HepG2 (cell line): Measurements from ENCODE around the gene NKAIN4. TPM values are rescaled to one million over a fixed set of nuclear protein-coding genes. Genes with fewer than 3 reads are reported as not detected.
A peak's percentile ranks its signal among the peaks of the same experiment; 100 is the strongest.

Experiments used
- ATAC-seq: fragments of 200-7000 bp; cut with Tn5 transposase; 3 replicates; pipeline ENCODE4 v1.9.1; 2020; ENCODE audit warnings: mild to moderate bottlenecking, moderate library complexity
- BruUV-seq: library from RNA; stranded (reverse); fragments of 400-500 nt; replicated peaks from 2 replicates; lab custom pipeline; 2021; lab: Mats Ljungman, UMichigan
- CTCF ChIA-PET: fragments of 300-600 bp; formaldehyde crosslinking; extraction: SDS; loops from one replicate; lab custom pipeline; 2021; ENCODE audit warnings: low total read pairs, inconsistent platforms, low intra/inter-chr PET ratio; lab: Yijun Ruan, JAX
- POLR2A ChIA-PET: fragments of 350-600 bp; sonication (Branson Sonifier 250); formaldehyde crosslinking; loops from one replicate; lab custom pipeline; 2020; ENCODE audit warnings: antibody characterized with exemption, inconsistent platforms; lab: Yijun Ruan, JAX
- DNase-seq: peaks from one replicate; pipeline ENCODE4 v3.0.0-alpha.2; 2015; ENCODE audit warnings: low spot score
- FAIRE-seq: peaks from 3 replicates; lab custom pipeline; 2011; peaks lifted over from hg19 to GRCh38; lab: Jason Lieb, UNC
- H2AFZ ChIP-seq: one replicate; pipeline ENCODE4 v1.6.1; 2011; ENCODE audit warnings: low read length, inconsistent platforms
- H3K27ac ChIP-seq: fragments of 300-600 bp; 3 replicates; pipeline ENCODE4 v1.8.0; 2011; ENCODE audit warnings: mixed run types, mild to moderate bottlenecking, mixed read lengths, low read length, inconsistent platforms; ENCODE audit not compliant: insufficient read depth; ENCODE audit errors: extremely low read length
- H3K27me3 ChIP-seq, 2 experiments: fragments of 200-600 bp in 1 of 2; 2 replicates in 1 of 2; 3 replicates in 1 of 2; pipeline versions ENCODE4 v1.6.0 to v1.8.0; 2011; ENCODE audit warnings: low read length in 2 of 2, mild to moderate bottlenecking in 2 of 2, moderate library complexity in 2 of 2, inconsistent platforms in 1 of 2; ENCODE audit not compliant: insufficient read depth in 2 of 2, control insufficient read depth in 1 of 2
- H3K36me3 ChIP-seq, 2 experiments: fragments of 200-600 bp in 1 of 2; replicated peaks in 1 of 2; 2 replicates in 1 of 2; 3 replicates in 1 of 2; pipeline versions ENCODE4 v1.5.1 to v1.8.0; 2011; ENCODE audit warnings: low read length in 2 of 2, inconsistent platforms in 1 of 2; ENCODE audit not compliant: insufficient read depth in 2 of 2, control insufficient read depth in 1 of 2
- H3K4me1 ChIP-seq: 2 replicates; pipeline ENCODE4 v1.5.1; 2012; ENCODE audit warnings: low read length, inconsistent platforms; ENCODE audit not compliant: insufficient read depth
- H3K4me2 ChIP-seq: 2 replicates; pipeline ENCODE4 v1.6.0; 2011; ENCODE audit warnings: low read depth, low read length, inconsistent platforms
- H3K4me3 ChIP-seq, 3 experiments: fragments of 200-600 bp in 1 of 3; sonication (generic), shearing (Covaris generic) in 1 of 3; replicated peaks in 1 of 3; 2 replicates each; pipeline ENCODE4 v1.5.1; 2011 to 2016; ENCODE audit warnings: low read length in 3 of 3, inconsistent platforms in 2 of 3, low read depth in 2 of 3, mild to moderate bottlenecking in 2 of 3, control low read depth in 1 of 3, mixed read lengths in 1 of 3; ENCODE audit not compliant: insufficient read depth in 1 of 3
- H3K79me2 ChIP-seq: one replicate; pipeline ENCODE4 v1.6.1; 2011; ENCODE audit warnings: low read length, inconsistent platforms; ENCODE audit not compliant: insufficient read depth
- H3K9ac ChIP-seq: 2 replicates; pipeline ENCODE4 v1.6.0; 2011; ENCODE audit warnings: mild to moderate bottlenecking, low read depth, low read length, inconsistent platforms; ENCODE audit not compliant: insufficient read depth
- H3K9me3 ChIP-seq: 2 replicates; pipeline ENCODE4 v1.5.1; 2012; ENCODE audit warnings: mild to moderate bottlenecking, low read length
- H4K20me1 ChIP-seq: 2 replicates; pipeline ENCODE4 v1.6.0; 2011; ENCODE audit warnings: inconsistent platforms, mild to moderate bottlenecking, low read length, moderate library complexity; ENCODE audit not compliant: insufficient read depth
- AHR ChIP-seq: IDR thresholded peaks from 2 replicates; pipeline ENCODE4 v1.6.1; 2018; ENCODE audit warnings: missing genetic modification reagents, missing compliant biosample characterization
- BRD4 ChIP-seq: sonication (generic); formaldehyde crosslinking; IDR thresholded peaks from 2 replicates; pipeline ENCODE4 v1.4.0; 2020; ENCODE audit warnings: missing genetic modification reagents
- GPN1 ChIP-seq: sonication (generic); formaldehyde crosslinking; IDR thresholded peaks from 2 replicates; pipeline ENCODE4 v1.5.1; 2020; ENCODE audit warnings: missing genetic modification reagents, borderline replicate concordance
- HDAC6 ChIP-seq: fragments of 200-600 bp; sonication (generic); IDR thresholded peaks from 2 replicates; pipeline ENCODE4 v1.7.0; 2017; ENCODE audit warnings: mild to moderate bottlenecking, antibody characterized with exemption, low read length, low read depth
- MED8 ChIP-seq: sonication (generic); formaldehyde crosslinking; IDR thresholded peaks from 2 replicates; pipeline ENCODE4 v1.8.1; 2023; ENCODE audit warnings: mild to moderate bottlenecking, missing genetic modification reagents; ENCODE audit not compliant: insufficient replicate concordance
- ZNF556 ChIP-seq: sonication (generic); formaldehyde crosslinking; IDR thresholded peaks from 2 replicates; pipeline ENCODE4 v1.4.0; 2020; ENCODE audit warnings: mild to moderate bottlenecking, missing genetic modification reagents, borderline replicate concordance
- WGBS: methylation state at CpG from one replicate; pipeline ENCODE4 v1.1.6; 2017; ENCODE audit warnings: low lambda C conversion rate; 5-methylcytosine and 5-hydroxymethylcytosine counted together
- in situ Hi-C: cut with HindIII; loops from 2 replicates; pipeline ENCODE4 v1.10.0; 2017; ENCODE audit warnings: low pct_unique_long_range_greater_than_20kb; ENCODE audit not compliant: extremely low pct_ligation_motif_present
- intact Hi-C: fragments of 100-400 bp; cut with micrococcal nuclease; formaldehyde crosslinking; loops from one replicate; pipeline ENCODE4 v1.10.0; 2022; ENCODE audit not compliant: unreplicated experiment
- polyA plus RNA-seq, 8 experiments: library from polyadenylated mRNA; depleted of rRNA in 3 of 8; stranded (reverse) in 7 of 8; unstranded in 1 of 8; fragments of >200 nt; fragmentation: Illumina TruSeq in 4 of 8; extraction: Trizol in 4 of 8; gene quantifications; 2 replicates each; pipeline versions ENCODE4 v1.2.1 to v1.2.3, GENCODE V29; 2011 to 2016; ENCODE audit warnings: low read depth in 4 of 8, missing spikeins in 1 of 8, mixed read lengths in 1 of 8; ENCODE audit not compliant: insufficient read depth in 1 of 8
- total RNA-seq, 5 experiments: library from RNA; depleted of rRNA; stranded (reverse); fragments of >200 nt; fragmentation: Illumina TruSeq; extraction: Trizol; gene quantifications; 2 replicates each; pipeline ENCODE4 v1.2.3, GENCODE V29; 2016; ENCODE audit warnings: low read depth in 1 of 5
- TF ChIP-seq, protein P1 (sequence below): IDR thresholded peaks from 2 replicates; pipeline ENCODE4 v1.6.1; 2016; ENCODE audit warnings: missing compliant biosample characterization, missing genetic modification reagents, borderline replicate concordance

Gene NKAIN4
- total and polyA plus RNA-seq, 2 of the 13 experiments (the other 11 are each of a cell fraction or from before 2014, with no cell fraction given): not detected

DNA sequence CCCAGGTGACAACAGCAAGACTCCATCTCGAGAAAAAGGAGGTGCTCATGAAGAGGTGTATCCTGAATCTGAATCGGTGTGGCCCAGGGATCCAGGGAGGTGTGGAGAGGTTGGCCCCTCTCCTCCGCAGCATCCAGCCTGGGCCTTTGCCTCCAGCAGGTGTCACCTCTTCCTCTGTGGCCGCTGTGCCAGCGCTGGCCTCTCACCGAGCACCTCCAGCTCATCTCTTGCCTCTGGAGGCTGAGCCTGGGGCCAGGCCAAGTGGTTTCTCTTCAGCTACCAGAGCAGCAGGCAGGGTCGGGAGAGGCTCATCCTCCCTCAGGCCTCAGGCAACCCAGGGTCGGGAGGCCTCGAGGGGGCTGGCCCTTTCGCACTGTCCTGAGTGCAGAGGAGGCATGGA is 37.5 kb upstream of the NKAIN4 start:
- Histone ChIP-seq H3K4me2 (no peak overlapping the region), H3K4me1 (peaks cover 15% of the 10 kb centered on the region), H3K9ac (no peak overlapping the region), H3K27ac (no peak overlapping the region), H3K27me3 (peaks cover 14 to 46% of the 10 kb centered on the region in 2 experiments; a peak in 4 of 5 replicates), H3K36me3 (peaks cover 11% of the 10 kb centered on the region in 2 experiments; a peak in 4 of 5 replicates), H2AFZ (no peak overlapping the region), H4K20me1 (peaks cover 12% of the 10 kb centered on the region; the same call in 1 of the 2 replicates), H3K79me2 (no peaks in the 10 kb centered on the region), H3K4me3 (no peak overlapping the region), H3K9me3 (no peaks in the 10 kb centered on the region)
- in situ Hi-C loops (no loop called here), intact Hi-C loops (loop anchor here (5.0 kb wide), 2 partner anchors 70 to 110 kb away; no protein-coding TSS in a partner anchor)
- DNase-seq (no peak), FAIRE-seq (no peak), ATAC-seq (peak; percentile 5)
- WGBS: 63% methylated on average over 8 of the region's 10 CpGs
- CTCF ChIA-PET: interaction anchor here (1.3 to 1.5 kb wide), 2 partner anchors 68 to 109 kb away, joined by 4 to 7 read pairs; no protein-coding TSS in a partner anchor
- POLR2A ChIA-PET: interaction anchor here (1.0 kb wide), 1 partner anchor 19 kb away, joined by 4 read pairs; the partner anchor contains the start of gene ARFGAP1
- TF ChIP-seq, protein P1, sequence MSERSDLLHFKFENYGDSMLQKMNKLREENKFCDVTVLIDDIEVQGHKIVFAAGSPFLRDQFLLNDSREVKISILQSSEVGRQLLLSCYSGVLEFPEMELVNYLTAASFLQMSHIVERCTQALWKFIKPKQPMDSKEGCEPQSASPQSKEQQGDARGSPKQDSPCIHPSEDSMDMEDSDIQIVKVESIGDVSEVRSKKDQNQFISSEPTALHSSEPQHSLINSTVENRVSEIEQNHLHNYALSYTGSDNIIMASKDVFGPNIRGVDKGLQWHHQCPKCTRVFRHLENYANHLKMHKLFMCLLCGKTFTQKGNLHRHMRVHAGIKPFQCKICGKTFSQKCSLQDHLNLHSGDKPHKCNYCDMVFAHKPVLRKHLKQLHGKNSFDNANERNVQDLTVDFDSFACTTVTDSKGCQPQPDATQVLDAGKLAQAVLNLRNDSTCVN (CRISPR knock-in tag): 0 out of 2 replicates have a peak, but pooled peaks have one; percentile 17
- TF ChIP-seq GPN1 (CRISPR knock-in tag): no peak
- TF ChIP-seq MED8 (CRISPR knock-in tag): no peak
- no peak for TF ChIP-seq HDAC6
- 0 out of 2 replicates have a peak, but pooled peaks have one; percentile 3 for TF ChIP-seq ZNF556
- TF ChIP-seq AHR (CRISPR knock-in tag): peak; percentile 35; the same call in 1 of the 2 replicates
- 0 out of 2 replicates have a peak, but pooled peaks have one; percentile 0 for TF ChIP-seq BRD4 (CRISPR knock-in tag)
- BruUV-seq: no TSS peak
